ENCODE results near the gene CRADD. TPM values are rescaled to one million over a fixed set of nuclear protein-coding genes. Genes with fewer than 3 reads are reported as not detected.
"Not testable (repeated sequence)": the region's sequence is repeated elsewhere in the genome, so short reads cannot be mapped to it uniquely, and the experiment has no call there.

The CRADD gene
- 10 to 100 TPM in 1 of 2 donors, 1 to 10 TPM in 1; 9.6 to 10.1 TPM for total RNA-seq

- DNase-seq (ENCODE audit: low spot score in 2 of 2) (peak; percentile 73 to 88), ATAC-seq (peak; percentile 94 to 98)
- Mint-ChIP-seq H3K36me3 (peaks cover 26 to 32% of the 10 kb centered on the region in 2 donors), H3K27ac (peak within 1 kb of the TSS; percentile 99 to 100), H3K9me3 (peaks cover 9% of the 10 kb centered on the region in 2 donors)
Observed at GRCh38 chr12:93677195-93678064, at the start of gene CRADD. Gene CRADD (plus strand): TSS chr12:93677375.

DNA sequence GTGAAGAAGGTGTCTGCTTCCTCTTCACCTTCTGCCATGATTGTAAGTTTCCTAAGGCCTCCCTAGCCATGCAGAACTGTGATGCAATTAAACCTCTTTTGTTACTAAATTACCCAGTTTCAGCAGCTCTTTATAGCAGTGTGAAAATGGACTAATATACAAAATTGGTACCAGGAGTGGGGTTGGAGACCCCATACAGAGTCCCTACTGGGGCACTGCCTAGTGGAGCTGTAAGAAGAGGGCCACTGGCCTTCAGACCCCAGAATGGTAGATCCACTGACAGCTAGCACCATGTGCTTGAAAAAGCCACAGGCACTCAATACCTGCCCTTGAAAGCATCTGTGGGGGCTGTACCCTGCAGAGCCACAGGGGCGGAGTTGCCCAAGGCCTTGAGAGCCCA is 44.8 kb upstream of the CRADD start:
- DNase-seq (ENCODE audit: low spot score in 2 of 2), result no peak
- no peak overlapping the region for H3K27ac Mint-ChIP-seq
- peaks cover 0 to 19% of the 10 kb centered on the region in 2 donors for H3K36me3 Mint-ChIP-seq
- H3K9me3 Mint-ChIP-seq, result peaks cover 4 to 24% of the 10 kb centered on the region in 2 donors
- no peak for ATAC-seq

DNA sequence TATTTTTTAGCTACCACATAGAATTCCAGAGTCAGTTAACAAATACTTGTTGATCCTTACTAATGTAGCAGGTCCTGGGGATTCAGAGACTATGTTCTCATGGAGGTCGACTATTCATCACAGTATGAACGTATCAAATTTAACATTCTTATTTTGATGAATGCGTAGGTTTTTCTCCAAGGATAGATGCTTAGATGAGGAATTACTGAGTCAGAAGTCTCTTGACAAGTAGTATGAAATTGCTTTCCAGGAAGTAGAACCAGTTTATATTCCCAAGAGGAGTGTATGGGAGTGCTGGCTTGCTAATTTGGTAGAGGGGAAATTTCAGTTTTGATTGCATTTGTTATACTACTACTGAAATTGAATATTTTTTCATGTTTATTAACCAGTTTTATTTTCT is 42.8 kb upstream of the CRADD start:
- Mint-ChIP-seq H3K9me3 (peaks cover 4 to 24% of the 10 kb centered on the region in 2 donors), H3K36me3 (peaks cover 0 to 19% of the 10 kb centered on the region in 2 donors), H3K27ac (no peak overlapping the region)
- no peak for DNase-seq (ENCODE audit: low spot score in 2 of 2)
- no peak for ATAC-seq

GRCh38 chr12:93636708-93637107 is 40.5 kb upstream of the CRADD start:
- Mint-ChIP-seq H3K9me3 (peaks cover 4 to 23% of the 10 kb centered on the region in 2 donors), H3K27ac (no peak overlapping the region), H3K36me3 (peaks cover 0 to 19% of the 10 kb centered on the region in 2 donors)
- ATAC-seq (no peak), DNase-seq (ENCODE audit: low spot score in 2 of 2) (no peak)

GRCh38 chr12:93638095-93638494 is 39.1 kb upstream of the CRADD start:
- H3K36me3 Mint-ChIP-seq, result peaks cover 0 to 8% of the 10 kb centered on the region in 2 donors
- no peak for ATAC-seq
- no peak overlapping the region for H3K27ac Mint-ChIP-seq
- no peak for DNase-seq (ENCODE audit: low spot score in 2 of 2)
- H3K9me3 Mint-ChIP-seq, result peaks cover 4 to 9% of the 10 kb centered on the region in 2 donors

DNA sequence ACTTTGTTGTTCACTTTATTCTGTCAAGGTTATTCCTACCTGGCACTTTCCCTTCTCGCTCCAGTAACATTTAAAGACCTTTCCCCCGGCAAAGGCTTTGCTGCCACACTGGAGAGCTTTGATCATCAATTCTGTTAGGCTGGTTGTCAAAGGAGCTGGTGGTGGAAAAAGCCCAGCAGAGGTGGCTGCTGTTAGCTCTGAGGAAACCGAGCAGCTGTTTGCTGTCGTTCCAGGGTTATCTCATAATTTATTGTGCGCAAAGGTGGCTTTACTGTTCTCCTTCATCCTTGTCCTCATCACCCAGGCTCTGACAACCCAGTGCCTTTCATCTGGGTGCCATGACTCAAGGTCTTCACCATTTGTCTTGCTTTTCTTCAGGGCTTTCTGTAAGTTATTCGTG is 38.2 kb upstream of the CRADD start:
- DNase-seq (ENCODE audit: low spot score in 2 of 2), result no peak
- no peak for ATAC-seq
- peaks cover 0 to 4% of the 10 kb centered on the region in 2 donors for H3K9me3 Mint-ChIP-seq
- peaks cover 0 to 3% of the 10 kb centered on the region in 2 donors for H3K36me3 Mint-ChIP-seq
- no peak overlapping the region for H3K27ac Mint-ChIP-seq

DNA sequence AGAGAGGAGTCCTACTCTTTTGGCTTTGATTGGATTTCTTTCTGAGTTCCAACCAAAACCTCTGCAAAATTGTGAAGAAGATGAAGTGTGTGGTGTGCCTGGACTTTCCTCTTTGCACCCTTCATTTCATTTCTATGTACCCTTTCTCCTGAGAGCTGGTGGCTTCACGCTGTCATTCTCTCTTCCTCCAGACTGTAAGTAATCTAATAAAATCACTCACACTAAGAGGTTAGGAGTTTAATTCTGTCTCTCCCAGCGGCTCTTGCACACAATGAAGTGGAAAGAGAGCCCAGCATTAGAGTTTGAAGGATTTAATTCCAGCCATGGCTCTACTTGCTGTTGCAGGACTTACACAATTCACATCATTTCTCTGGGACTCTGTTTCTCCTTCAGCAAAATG is 37.8 kb upstream of the CRADD start:
- Mint-ChIP-seq H3K36me3 (no peaks in the 10 kb centered on the region), H3K27ac (no peak overlapping the region), H3K9me3 (no peaks in the 10 kb centered on the region)
- no peak for DNase-seq (ENCODE audit: low spot score in 2 of 2)
- no peak for ATAC-seq

GRCh38 chr12:93641380-93641779 is 35.8 kb upstream of the CRADD start:
- not testable (repeated sequence) for ATAC-seq

GRCh38 chr12:93642751-93643150 is 34.4 kb upstream of the CRADD start:
- Mint-ChIP-seq H3K36me3 (no peaks in the 10 kb centered on the region), H3K9me3 (no peaks in the 10 kb centered on the region), H3K27ac (no peak overlapping the region)
- no peak for DNase-seq (ENCODE audit: low spot score in 2 of 2)
- ATAC-seq, result no peak

More at GRCh38 chr12:93641380-93641779, 35.8 kb upstream of the CRADD start:
- not testable (repeated sequence) for H3K27ac Mint-ChIP-seq; H3K9me3 Mint-ChIP-seq; H3K36me3 Mint-ChIP-seq; DNase-seq (ENCODE audit: low spot score in 2 of 2)

- no peak for ATAC-seq
- Mint-ChIP-seq H3K9me3 (no peaks in the 10 kb centered on the region), H3K27ac (no peak overlapping the region), H3K36me3 (no peaks in the 10 kb centered on the region)
- no peak for DNase-seq (ENCODE audit: low spot score in 2 of 2)
Observed at GRCh38 chr12:93645702-93646101, 31.5 kb upstream of the CRADD start.

GRCh38 chr12:93650626-93651025 is 26.5 kb upstream of the CRADD start:
- Mint-ChIP-seq H3K36me3 (no peaks in the 10 kb centered on the region), H3K9me3 (no peaks in the 10 kb centered on the region), H3K27ac (no peak overlapping the region)
- DNase-seq (ENCODE audit: low spot score in 2 of 2), result no peak
- ATAC-seq, result no peak

DNA sequence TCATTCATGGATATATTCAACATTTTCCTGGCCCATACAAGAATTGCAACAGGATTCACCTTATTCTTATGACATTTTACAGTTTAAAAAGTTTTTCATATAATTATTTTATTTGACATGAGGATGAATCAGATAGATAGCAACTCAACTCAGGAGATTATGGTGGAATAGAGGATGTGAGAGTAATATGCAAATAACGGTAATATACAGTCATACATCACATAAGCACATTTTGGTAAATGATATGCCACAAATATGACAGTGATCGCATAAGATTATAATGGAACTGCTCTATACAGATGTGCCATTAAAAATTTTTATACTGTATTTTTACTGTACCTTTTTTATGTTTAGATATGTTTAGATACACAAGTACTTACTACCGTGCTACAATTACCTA is 24.1 kb upstream of the CRADD start:
- ATAC-seq (no peak), DNase-seq (ENCODE audit: low spot score in 2 of 2) (no peak)
- no peaks in the 10 kb centered on the region for H3K36me3 Mint-ChIP-seq
- H3K27ac Mint-ChIP-seq, result no peak overlapping the region
- H3K9me3 Mint-ChIP-seq, result no peaks in the 10 kb centered on the region

DNA sequence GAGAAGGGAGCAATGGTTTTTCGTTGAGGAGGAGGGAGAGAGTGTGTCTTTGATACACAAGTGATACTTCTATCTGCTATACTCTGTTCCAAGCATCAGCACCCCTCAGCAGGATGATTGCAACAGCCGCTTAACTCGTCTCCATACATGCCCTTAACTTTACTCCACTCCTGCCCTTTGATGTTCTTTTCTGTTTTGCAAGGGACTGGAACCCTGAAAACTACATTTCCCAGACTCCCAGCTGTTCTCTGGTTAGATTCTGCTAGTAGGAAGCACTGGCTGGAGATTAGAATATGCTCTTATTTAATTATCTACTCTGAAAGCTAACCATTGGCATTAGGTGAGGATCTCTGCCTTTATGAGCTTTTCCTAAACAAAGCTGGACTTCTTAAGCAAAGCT is 23.5 kb upstream of the CRADD start:
- H3K36me3 Mint-ChIP-seq, result no peaks in the 10 kb centered on the region
- H3K27ac Mint-ChIP-seq, result no peak overlapping the region
- DNase-seq (ENCODE audit: low spot score in 2 of 2) (no peak), ATAC-seq (no peak)
- no peaks in the 10 kb centered on the region for H3K9me3 Mint-ChIP-seq

DNA sequence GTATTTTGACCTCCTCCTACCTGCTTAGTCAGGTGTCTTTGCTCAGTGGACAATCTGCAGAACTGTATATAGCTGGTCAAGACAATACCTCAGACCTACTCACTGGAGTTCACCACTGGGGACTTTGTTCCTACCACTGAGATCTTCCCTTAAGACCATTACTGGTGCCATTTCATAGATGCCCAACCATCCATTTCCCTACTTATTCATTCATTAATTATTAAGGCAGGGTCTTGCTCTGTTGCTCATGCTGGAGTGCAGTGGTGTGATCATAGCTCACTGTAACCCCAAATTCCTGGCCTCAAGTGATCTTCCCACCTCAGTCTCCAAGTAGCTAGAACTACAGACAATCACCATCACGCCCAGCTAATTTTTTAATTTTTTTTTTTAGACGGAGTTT is 22.8 kb upstream of the CRADD start:
- ATAC-seq (no peak), DNase-seq (ENCODE audit: low spot score in 2 of 2) (no peak)
- Mint-ChIP-seq H3K36me3 (no peaks in the 10 kb centered on the region), H3K9me3 (no peaks in the 10 kb centered on the region), H3K27ac (no peak overlapping the region)

GRCh38 chr12:93657071-93657470 is 20.1 kb upstream of the CRADD start:
- Mint-ChIP-seq H3K27ac (no peak overlapping the region), H3K36me3 (no peaks in the 10 kb centered on the region), H3K9me3 (no peaks in the 10 kb centered on the region)
- no peak for ATAC-seq
- no peak for DNase-seq (ENCODE audit: low spot score in 2 of 2)

GRCh38 chr12:93661021-93661420 is 16.2 kb upstream of the CRADD start:
- H3K27ac Mint-ChIP-seq, result no peak overlapping the region
- H3K9me3 Mint-ChIP-seq, result no peaks in the 10 kb centered on the region
- DNase-seq (ENCODE audit: low spot score in 2 of 2) (no peak), ATAC-seq (no peak)
- peaks cover 0 to 6% of the 10 kb centered on the region in 2 donors for H3K36me3 Mint-ChIP-seq

DNA sequence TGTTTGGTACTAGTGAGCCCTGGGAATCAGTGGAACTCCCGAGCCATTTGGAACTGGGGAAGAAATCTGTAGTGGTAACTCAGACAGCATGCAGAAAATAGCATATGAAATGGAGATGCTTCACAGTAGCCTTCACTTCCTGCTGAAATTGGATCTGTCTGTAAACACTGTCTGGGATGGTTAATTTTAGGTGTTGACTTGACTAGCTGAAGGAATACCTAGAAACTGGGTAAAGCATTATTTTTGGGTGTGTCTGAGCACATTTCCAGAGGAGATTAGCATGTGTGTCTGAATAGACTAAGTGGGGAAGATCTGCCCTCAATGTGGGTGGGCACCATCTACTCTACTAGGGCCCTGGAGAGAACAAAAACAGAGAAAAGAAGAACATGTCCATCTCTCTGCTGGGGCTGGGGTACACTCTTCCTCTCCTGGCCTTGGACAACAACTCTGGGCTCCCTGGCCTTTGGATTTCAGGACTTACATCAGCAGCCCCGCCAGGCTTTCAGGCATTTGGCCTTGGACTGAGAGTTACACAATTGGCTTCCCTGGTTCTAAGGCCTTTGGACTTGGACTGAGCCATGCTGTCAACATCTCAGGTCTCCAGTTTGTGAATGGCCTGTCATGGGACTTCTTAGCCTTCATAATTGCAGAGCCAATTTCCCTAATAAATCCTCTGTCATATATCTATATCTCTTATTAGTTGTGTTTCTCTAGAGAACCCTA is 14.0 kb upstream of the CRADD start:
- Mint-ChIP-seq H3K27ac (no peak overlapping the region), H3K9me3 (peaks cover 0 to 5% of the 10 kb centered on the region in 2 donors), H3K36me3 (peaks cover under 1 to 12% of the 10 kb centered on the region in 2 donors)
- DNase-seq (ENCODE audit: low spot score in 2 of 2) (no peak), ATAC-seq (no peak)

All from activated naive CD4-positive, alpha-beta T cell treated with anti-CD3 and anti-CD28 coated beads, Interleukin-2, amount 50 U/mL, for 72 hours (primary cell).